IPS-11a (cell line): ENCODE data around the gene DGCR2.
A peak's percentile ranks its signal among the peaks of the same experiment; 100 is the strongest.

ENCODE experiments used
- H3K4me3 ChIP-seq: one replicate; pipeline ENCODE4 v1.5.1; 2013; ENCODE audit warnings: low read depth, low read length, control low read depth

DGCR2 gene

DNA sequence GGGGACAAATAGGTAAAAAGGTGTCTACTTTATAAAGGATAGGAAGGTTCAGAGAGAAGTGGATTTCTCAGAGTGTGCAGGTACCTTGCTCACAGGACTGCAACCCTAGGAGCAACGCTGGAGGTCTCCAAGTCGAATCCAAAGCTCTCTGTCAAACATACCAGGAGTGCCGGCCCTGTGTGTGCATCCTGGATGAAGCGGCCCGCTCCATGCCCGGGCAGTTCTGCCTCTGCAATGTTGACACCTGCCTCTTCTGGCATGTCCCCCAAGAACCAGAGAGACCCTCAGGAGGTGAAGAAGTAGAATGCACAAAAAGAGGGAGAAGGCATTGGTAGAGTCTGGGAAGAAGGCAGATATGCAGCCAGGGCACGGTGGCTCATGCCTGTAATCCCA lies 5.8 kb upstream of the DGCR2 start:
- H3K4me3 ChIP-seq: no peak overlapping the region

DNA sequence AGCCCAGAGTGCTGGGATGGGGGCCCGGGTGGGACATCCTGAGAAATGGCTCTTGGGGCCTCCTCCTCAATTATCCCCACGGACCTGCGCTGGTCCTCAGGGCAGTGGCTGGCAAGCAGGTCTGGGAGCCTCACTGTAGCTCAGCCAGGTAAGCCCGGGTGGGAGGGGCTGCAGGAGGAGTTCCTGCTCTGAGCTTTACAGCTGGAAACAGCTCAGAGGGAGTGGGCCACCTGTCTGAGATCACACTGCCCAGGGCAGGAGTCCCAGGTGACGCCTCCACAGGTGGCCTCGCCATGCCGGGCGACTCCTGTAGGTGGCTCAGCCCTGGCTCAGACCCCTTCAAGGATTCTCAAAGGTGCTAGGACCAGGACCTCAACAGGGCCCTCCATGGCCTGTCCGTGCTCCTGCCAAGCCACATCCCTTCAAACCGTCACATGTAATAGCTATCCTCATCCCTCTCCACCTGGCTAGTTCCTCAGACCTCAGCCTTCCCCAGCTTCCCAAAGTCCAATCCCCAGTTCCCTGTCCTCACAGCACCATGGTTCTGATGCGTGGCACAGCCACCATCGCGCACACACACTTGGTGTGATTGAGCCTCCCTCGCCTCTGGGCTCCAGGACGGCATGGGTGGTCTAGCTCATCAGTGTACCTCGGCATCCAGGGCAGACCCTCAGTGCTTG lies 5.3 kb upstream of the DGCR2 start:
- H3K4me3 ChIP-seq: no peak overlapping the region

DNA sequence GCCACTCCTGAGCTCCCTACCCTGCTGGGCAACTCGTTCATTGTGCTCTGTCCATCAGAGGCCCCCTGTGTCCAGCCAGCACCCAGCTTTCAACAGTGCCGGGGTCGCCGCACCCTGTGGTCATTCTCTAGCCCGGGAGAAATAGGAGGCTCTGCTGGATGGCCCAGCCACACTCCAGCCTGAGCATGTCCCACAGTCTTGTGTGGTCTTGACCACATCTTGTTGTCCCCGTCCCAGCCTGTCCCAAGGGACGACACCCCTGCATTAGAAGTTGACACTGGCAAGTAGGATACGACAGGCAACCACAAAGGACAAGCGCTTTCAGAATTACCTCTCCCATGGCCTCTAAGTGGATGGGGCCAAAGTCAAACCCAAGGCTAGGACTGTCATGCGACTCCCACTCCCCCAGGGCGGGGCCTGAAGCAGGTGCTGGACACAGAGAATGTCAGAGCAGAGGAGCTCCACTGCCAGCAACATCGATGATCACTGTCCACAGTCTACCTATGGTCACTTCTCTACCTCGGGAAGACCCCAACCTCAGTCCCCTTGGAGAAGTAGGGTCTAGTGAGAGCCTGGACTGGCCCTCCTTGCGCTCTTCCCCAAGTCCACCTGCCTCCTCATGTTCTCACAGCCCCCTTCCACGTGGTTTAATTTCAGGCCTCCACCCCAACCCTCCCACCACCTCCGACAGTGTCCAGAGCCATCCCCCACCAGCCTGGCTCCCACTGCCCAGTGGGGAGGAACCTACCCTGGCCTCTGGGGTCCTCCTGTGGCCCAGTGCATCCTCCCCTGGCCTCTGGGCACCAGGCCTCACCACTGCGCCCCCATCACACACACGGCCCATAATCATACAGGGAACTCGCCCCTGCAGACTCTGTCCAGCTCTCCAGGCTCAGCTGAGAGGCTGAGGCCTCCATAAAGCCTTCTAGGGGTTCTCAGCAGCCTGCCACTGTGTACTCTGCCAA lies 4.4 kb upstream of the DGCR2 start:
- H3K4me3 ChIP-seq: no peak overlapping the region

DNA sequence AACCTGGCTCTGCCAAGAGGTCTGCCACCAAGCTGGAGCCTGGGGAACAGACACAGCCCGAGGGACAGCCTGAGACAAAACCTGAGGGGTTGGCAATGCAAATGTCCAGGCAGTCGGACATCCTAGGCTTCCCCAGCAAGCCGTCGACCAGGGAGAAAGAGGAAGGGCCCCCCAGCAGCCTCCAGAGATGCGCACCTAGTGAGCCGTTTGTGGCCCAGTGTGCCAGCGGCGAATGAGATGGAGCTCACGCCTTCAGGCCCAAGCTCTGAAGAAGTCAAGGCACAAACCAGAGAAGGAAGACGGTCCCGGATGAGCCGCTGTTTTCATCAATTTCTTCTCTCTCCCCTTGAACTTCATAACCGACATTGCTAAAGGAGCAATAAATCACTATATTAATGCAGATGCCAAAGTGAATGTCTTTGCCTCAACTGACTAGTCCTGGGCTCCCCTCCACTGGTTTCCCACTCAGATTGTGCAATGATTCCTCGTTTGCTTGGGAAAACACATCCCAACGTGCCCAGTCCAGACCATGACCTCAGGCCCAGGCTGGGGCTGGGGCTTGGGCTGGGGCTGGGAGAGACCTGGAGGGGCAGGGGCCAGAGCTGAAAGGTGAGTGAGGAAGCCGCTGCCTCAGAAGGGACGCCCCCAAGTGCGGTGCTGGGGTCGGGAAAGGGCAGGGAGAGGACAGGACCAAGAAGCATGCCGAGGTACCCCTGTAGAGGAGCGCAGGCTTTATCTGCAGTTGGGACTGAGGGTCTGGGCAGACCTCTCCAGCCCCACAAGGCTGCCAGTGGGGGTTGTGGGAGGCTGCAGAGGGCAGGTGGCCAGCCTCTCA lies 3.5 kb upstream of the DGCR2 start:
- H3K4me3 ChIP-seq: no peak overlapping the region

DNA sequence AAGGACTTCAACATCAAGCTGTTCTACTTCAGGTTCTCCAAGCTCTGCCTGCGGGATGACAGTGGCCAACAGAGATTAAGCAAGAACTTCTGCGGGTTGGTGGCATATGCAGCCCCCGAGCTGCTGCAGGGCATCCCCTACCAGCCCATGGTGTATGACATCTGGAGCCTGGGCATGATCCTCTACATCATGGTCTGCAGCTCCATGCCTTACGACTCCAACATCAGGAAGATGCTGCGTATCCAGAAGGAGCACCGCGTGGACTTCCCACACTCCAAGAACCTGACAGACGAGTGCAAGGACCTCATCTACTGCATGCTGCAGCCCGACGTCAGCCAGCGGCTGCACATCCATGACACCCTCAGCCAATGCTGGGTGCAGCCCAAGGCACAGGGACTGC lies 2.8 kb upstream of the DGCR2 start:
- no peak overlapping the region for H3K4me3 ChIP-seq

DNA sequence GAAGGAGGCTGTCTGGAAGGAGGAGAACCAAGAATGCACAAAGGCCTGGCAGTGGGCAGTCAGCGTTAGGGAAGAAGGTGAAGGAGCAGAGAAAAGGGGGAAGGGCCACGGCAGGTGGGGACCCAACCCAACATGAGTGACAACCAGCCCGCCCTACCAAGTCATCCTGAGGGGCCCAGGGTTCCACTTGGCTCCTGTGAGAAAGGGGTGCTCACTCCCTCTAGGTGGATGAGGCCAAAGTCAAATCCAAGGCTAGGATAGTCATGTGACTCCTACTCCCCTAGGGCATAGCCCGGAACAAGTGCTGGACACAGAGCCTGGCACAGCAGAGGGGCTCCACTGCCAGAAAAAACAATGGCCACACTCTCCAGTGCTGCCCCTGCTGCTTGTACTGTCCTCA lies 2.2 kb upstream of the DGCR2 start:
- H3K4me3 ChIP-seq: no peak overlapping the region

DNA sequence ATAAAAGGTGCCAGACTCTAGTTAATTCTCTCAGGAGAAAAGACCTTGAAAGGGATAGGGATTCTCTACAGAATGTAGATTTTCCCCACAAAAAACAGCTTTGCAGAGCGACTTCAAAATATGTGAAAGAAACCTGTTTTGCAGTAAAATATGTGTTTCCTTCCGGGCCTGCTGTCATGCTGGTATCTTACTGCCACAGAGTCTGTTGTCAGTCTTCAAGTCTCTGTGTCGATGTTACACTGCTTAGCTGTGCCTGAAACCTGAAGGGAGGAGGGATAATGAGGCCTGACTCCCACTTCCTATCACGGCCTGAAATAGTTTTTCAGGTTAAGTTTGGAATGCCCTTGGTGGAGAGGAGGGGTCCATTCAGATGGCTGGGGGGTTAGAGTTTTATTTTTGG lies 1.7 kb upstream of the DGCR2 start:
- H3K4me3 ChIP-seq: no peak overlapping the region

DNA sequence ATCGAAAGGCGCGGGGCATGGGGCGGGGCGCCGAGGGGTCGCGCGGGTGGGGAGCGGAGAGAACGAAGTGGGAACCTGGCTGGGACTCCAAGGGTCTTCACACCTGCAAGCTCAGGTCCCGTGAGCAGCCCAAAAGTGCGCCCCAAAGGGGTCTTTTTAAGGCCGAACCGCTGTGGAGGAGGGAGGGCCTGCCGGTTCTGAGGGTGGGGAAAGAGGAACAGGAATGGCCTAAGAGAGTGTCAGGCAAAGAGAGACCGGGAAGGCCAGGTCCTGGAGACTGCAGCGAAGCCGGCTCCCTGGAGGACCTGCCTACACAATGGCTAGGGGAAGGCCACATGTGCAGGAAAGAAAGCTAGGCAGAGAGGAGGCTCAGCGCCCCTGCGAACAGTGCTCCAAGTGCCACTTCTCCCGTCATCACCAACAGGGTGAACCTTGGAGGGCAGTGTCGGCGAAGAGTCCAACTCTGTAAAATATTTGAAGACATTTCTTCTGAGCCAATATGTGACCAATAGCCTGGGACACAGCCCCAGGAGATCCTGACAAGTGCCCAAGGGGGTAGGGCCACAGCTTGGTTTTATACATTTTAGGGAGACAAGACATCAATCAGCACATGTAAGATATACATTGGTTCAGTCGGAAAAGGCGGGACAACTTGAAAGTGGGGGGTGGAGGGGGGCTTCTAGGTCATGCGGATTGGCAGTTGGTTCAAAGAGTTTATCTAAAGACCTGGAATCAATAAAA lies 710 bp upstream of the DGCR2 start:
- peak overlapping the region; percentile 43 for H3K4me3 ChIP-seq

DNA sequence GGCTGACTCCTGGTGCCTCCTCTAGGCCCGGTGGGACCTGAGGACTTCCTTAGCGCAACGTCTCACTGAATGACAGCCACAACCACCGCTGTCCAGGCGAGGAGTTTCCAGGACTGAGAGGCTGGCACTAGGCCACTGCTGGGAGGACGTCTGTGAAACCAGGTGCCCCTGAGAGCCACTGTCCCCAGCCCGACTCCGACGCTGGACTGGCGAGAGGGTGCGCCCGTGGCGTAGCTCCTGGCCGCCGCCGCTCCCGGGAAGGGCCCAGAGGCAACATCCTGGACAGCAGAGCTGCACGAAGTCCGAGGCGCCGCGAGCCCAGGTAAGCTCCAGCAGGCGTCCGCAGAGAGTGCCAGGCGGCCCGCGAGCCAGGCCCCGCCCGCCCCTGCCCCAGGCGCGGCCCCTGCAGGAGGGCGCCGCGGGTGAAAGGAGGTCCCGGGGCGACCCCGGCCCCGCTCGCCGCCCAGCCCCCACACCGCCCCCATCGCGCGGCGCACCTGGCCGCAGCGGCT lies 525 bp downstream of the DGCR2 start:
- H3K4me3 ChIP-seq: peak overlapping the region; percentile 91

DNA sequence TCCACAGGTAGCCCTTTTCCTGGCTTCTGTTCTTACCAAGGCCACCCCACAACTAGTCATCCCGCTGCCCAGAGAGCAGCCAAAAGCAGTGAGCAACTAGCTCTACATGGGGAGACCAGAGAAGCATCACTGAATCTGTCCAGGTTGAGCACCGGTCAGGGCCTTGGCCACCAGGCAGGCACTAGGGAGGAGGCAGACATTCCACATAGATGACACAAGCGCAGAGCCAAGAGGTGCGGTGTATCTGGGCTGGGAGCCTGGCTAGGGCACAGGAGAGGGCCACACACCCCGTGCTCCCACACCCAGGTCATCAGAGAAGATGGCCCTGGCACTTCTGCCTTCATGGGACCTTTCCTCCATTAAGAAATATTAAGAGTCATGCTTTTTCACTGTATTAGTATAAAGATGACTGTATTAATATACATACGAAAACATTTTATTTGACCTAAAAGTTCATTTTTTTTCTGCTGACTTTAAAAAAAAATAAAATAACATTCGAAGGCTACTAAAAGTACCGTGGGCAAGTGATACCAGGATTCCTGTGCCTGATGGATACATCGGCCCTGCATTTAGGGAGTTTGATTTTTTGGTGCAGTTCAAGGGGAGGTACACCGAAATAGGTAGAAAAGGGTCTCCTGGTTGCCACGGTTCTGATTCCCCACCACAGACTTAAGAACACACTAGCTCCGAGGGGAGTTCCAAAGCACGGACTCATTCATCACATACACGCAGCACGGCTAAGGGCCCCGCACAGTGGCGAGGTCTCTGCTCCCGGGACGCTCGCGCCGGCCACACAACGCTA lies 1.2 kb downstream of the DGCR2 start:
- H3K4me3 ChIP-seq: peak overlapping the region; percentile 91

DNA sequence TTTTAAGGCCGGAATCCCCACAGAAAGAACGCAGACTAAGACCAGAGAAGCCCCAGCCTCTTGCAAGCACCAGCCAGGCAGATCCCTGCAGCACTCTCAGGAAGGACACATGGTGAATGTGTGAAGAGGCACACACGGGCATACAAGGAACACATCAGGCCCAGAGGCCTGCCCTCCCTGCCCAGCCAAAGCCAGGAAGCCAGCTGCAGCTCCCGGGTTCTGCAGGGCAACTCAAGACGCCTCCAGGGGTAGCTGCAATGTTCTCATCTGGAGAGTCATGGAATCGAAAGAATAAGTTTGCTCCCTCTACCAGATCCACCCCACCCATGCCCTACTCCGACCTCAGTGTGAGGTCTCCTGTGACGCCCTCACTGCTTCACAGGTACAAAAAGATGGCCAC lies 2.3 kb downstream of the DGCR2 start:
- no peak overlapping the region for H3K4me3 ChIP-seq

DNA sequence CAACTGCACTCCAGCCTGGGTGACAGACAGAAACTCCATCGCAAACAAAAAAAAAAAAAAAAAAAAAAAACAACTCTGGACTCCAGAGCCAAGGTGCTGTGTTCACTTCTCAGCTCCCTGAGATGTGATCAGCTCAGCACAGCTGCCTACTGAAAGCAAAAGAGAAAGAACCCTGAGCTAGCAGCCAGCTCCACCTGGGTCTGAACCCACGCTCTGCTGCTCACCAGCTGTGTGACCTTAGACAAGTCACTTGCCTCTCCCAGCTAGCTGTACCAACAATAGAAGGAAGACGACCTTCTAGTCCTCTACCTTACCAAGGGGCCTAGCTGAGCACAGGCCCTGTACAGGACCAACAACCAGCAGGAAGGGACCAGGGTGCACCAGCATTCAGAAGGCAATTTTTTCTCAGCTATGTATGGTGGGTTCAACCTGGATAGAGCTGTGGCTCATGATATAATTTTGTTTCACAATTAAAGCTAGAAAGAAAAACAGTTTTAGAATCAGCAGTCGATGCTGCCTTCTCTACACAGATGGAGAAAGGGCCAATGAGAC lies 3.8 kb downstream of the DGCR2 start:
- H3K4me3 ChIP-seq: no peak overlapping the region

DNA sequence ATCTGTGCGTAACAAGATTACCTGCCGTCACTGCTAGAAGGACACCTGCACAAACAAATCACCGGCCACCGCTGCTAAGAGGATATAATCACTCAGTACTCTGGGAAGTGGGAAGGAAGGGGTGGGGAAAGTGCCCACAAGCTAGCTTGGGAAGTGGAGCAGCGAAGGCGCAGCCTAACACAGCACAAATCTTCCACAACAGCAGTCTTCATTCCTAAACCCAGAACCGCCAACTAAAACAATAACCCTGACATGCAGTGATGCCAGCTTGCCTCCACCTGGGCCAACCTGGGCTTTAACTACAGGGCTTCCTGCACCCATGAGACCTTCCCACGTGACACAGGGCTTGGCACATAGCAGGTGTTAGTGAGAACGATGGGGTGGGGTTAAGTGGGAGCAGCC lies 5.1 kb downstream of the DGCR2 start:
- H3K4me3 ChIP-seq: no peak overlapping the region

DNA sequence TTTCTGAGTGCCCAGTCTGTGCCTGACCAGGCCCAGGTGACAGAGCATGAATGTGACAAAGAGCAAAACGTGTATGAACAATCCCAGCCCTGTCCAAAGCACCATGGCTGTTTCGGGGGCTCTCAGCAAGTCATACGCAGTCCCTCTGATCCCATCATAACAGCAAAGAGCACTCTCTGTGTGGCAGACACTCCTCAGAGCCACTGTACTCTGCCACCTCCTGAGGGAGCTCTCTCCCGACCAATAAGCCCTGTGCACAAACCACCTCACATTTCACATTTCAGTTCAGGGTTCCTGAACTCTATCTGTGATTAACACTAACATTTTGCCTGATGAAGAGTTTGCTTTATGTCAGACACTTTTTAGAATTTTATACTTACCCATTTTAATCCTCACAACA lies 6.6 kb downstream of the DGCR2 start:
- H3K4me3 ChIP-seq: no peak overlapping the region

DNA sequence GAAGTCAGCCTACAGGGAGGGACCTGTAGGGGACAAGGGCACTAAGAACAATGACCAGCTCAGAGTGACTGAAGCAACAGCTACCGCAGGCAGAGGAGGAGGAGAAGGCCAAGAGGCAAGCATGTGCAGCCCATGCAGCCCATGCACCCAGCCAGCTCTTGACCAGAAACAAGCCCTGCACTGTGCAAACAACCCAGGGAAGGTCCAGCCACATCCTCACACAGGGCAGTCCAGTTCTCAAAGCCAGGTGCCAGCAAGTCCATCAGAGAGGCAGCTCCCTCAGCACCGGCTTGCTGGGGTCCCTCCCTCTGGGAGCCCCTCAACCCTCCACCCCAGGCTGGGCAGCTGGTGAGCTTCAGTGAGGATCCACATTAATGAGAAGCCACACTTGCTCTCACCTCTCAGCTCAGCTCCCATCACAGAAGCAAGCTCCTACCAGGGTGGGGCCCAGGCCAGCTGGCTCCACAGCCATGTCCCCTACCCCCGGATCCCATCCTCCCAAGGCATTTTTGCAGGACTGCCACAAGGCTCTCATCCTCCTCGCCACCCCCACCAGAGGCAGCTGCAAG lies 7.1 kb downstream of the DGCR2 start:
- H3K4me3 ChIP-seq: no peak overlapping the region

DNA sequence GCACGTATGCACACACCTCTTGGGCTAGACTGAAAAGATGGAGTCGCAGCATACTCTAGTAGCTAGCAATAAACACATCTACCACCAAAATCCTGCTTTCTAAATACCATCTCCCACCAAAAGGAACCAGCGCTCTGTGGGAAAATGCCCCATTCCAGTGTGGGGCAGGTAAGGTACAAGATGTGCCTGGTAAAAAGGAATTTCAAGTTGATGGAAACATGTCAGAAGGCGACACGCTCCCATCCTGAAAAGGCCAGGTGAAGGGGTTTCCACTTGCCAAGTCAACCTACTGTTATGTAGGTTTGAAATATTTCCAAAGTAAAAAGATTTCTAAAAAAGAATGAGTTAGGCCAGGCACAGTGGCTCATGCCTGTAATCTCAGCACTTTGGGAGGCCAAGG lies 8.8 kb downstream of the DGCR2 start:
- no peak overlapping the region for H3K4me3 ChIP-seq

DNA sequence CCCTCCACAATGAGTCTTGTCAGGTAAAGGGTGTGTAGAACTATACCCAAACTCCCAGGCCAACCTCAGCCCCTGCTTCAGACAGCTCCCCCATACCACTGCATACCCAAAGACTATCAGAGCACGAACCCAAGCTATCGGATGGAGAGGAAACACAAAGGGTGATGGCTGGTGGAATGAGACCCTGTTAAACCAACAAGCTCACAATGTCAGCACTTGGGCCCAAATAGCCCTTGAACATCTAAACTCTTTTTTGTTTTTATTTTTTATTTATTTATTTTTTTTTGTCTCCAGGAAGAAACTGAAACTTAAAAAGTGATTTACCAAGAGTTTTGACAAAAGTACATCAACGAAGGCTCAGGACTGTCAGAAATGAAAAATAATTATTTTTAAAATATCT lies 10.6 kb downstream of the DGCR2 start:
- no peak overlapping the region for H3K4me3 ChIP-seq

DNA sequence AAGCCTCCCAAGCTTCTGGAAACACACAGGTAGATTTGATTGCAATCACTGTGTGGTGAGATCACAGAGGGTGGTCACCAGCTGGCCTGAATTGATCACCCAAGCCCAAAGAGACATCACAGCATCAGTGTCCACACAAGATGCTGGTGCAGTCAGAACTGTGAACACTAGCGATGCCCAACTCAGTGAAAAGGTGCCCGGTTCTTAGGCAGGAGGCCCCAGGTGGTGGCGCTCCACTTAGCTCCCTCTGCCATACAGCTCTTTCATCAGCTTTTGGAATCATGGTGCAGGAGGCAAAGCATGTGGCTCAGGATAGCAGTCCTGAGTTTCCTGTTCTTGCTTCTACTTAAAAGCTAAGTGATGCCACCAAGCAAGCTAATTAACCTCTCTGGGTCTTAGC lies 11.1 kb downstream of the DGCR2 start:
- H3K4me3 ChIP-seq: no peak overlapping the region

DNA sequence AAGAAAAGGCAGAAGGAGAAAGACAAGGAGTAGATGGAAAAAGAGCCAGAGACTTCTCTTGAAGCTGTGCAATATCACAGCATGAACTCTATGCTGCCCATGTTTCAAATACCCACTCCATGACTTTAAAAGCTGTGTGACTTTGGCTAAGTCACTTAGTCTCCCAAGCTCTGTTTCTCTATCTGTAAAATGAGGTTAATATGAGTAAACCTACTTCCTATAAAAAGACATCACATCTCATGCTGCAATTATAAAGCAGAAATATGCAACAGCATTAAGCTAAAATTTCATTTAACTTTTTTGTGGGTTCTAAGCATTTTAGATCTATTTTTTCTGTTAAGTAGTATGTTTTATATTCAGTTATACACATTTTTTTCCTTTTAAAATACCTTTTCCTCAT lies 11.6 kb downstream of the DGCR2 start:
- H3K4me3 ChIP-seq: no peak overlapping the region
